ENCODE measurements around the gene TIGAR. TPM values are rescaled to one million over a fixed set of nuclear protein-coding genes. Genes with fewer than 3 reads are reported as not detected.

The TIGAR gene
- total RNA-seq, 1 experiment from 2014 or later = 27.5 TPM

DNA sequence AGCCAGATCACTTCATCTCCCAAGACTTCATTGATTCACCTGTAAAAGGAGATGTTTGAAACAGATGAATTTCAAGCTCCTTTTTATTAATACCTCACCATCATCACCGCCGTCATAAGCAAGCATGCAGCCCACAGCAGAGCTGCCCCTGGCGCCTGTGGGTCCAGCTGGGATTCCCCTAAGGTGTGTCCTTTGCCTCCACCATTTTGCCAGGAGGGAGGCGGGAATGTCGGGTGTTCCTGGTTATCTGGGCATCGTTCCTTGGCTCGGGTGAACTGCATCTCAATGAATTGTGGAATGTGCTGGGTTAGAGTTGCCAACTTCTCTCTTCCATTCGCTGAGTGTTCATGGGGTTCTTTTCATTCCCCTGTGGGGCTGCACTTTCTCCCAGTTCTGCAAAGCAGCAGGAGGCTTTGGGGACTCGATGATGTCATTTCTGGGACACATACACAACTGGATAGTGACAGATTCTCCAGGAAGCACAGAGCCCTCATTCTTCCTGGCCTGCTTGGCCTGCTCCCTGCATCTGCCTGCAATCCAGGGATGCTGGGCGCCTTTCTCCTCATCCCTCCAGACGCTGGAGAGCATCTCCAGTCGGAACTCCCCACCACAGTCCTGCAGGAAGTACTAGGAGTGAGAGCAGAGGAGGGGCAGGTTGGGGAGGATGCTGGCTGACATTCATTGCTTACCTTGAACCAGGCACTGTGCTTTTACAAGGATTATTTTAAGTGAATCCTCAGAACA, 37.3 kb upstream of the TIGAR start:
- H3K14ac ChIP-seq (ENCODE audit: insufficient read depth, low read length) = no peak overlapping the region
- no peak overlapping the region for H2AK5ac ChIP-seq (ENCODE audit: insufficient read length, low read length)
- TF ChIP-seq, protein P1, sequence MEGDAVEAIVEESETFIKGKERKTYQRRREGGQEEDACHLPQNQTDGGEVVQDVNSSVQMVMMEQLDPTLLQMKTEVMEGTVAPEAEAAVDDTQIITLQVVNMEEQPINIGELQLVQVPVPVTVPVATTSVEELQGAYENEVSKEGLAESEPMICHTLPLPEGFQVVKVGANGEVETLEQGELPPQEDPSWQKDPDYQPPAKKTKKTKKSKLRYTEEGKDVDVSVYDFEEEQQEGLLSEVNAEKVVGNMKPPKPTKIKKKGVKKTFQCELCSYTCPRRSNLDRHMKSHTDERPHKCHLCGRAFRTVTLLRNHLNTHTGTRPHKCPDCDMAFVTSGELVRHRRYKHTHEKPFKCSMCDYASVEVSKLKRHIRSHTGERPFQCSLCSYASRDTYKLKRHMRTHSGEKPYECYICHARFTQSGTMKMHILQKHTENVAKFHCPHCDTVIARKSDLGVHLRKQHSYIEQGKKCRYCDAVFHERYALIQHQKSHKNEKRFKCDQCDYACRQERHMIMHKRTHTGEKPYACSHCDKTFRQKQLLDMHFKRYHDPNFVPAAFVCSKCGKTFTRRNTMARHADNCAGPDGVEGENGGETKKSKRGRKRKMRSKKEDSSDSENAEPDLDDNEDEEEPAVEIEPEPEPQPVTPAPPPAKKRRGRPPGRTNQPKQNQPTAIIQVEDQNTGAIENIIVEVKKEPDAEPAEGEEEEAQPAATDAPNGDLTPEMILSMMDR (conservative IDR thresholded peaks at IDR 0.05) = no peak
- no peak overlapping the region for H3K9ac ChIP-seq (ENCODE audit: extremely low read depth, insufficient read length, low read length)
- no peak overlapping the region for H3K4me2 ChIP-seq (ENCODE audit: insufficient read depth, insufficient read length, low read length)
- Mint-ChIP-seq H3K4me1 (peaks cover 9 to 14% of the 10 kb centered on the region in 2 experiments), H3K9me3 (no peaks in the 10 kb centered on the region; a peak in 1 of 5 replicates), H3K4me3 (no peak overlapping the region), H3K27me3 (ENCODE audit: low read depth) (no peaks in the 10 kb centered on the region), H3K27ac (peak overlapping the region in 1 of 3 experiments; percentile 27; a peak in 1 of 7 replicates), H3K36me3 (ENCODE audit: insufficient read depth in 1 of 3, low read depth in 3 of 3) (peaks cover 85 to 98% (median 96%) of the 10 kb centered on the region in 3 experiments)
- no peak overlapping the region for H3K56ac ChIP-seq (ENCODE audit: insufficient read length, low read depth, low read length)
- no peak overlapping the region for H3T11ph ChIP-seq (ENCODE audit: low read length)
- H3K18ac ChIP-seq (ENCODE audit: insufficient read length, low read depth, low read length) = no peak overlapping the region
- no peak overlapping the region for H2AFZ ChIP-seq (ENCODE audit: low read length)
- no peak overlapping the region for H3K27ac ChIP-seq (ENCODE audit: insufficient read length, low read depth, low read length)
- H4K8ac ChIP-seq (replicated peaks; ENCODE audit: insufficient read length, low read depth, low read length) = no peak overlapping the region
- H2BK12ac ChIP-seq (ENCODE audit: insufficient read length, low read depth, low read length) = no peak overlapping the region
- no peak overlapping the region for H4K91ac ChIP-seq (ENCODE audit: insufficient read length, low read depth, low read length)
- H4K5ac ChIP-seq (ENCODE audit: insufficient read length, low read depth, low read length) = no peak overlapping the region
- H3K4me1 ChIP-seq (ENCODE audit: insufficient read depth, low read length) = peaks cover 3% of the 10 kb centered on the region; the same call in 1 of the 2 replicates
- no peaks in the 10 kb centered on the region for H3K9me3 ChIP-seq (ENCODE audit: control insufficient read depth, low read depth, low read length)
- H2BK5ac ChIP-seq (ENCODE audit: insufficient read length, low read length) = no peak overlapping the region
- no peak overlapping the region for H2BK120ac ChIP-seq (ENCODE audit: low read depth, low read length, poor library complexity, severe bottlenecking)
- H3K79me1 ChIP-seq (ENCODE audit: insufficient read depth, low read depth, low read length, poor library complexity, severe bottlenecking) = peaks cover 13% of the 10 kb centered on the region
- no peaks in the 10 kb centered on the region for H3K23me2 ChIP-seq (ENCODE audit: insufficient read length, low read depth, low read length, poor library complexity, severe bottlenecking)
- no peak overlapping the region for H3K23ac ChIP-seq (ENCODE audit: insufficient read length, low read depth, low read length)
- H4K20me1 ChIP-seq (ENCODE audit: control insufficient read depth, insufficient read depth, insufficient read length) = peaks cover under 1% of the 10 kb centered on the region
- no CpG with 5 or more reads among the region's 12 CpGs for WGBS (ENCODE audit: extremely low coverage, insufficient read length, low lambda C conversion rate)
- no peak overlapping the region for H2BK20ac ChIP-seq (ENCODE audit: low read depth, low read length, poor library complexity, severe bottlenecking)
- H3K27me3 ChIP-seq (ENCODE audit: insufficient read depth, low read length) = no peaks in the 10 kb centered on the region
- DNase-seq = peak; percentile 26
- peaks cover 10% of the 10 kb centered on the region for H3K79me2 ChIP-seq (ENCODE audit: insufficient read depth, low read length)
- H2BK15ac ChIP-seq (ENCODE audit: low read depth, low read length) = no peak overlapping the region
- H3K4ac ChIP-seq (ENCODE audit: low read depth, low read length) = no peak overlapping the region
